Keratinocyte (primary cell): ENCODE data around the gene GOLGA5.

Experiments used
- CTCF ChIP-seq, 3 experiments: IDR thresholded peaks in 1 of 3; conservative IDR thresholded peaks in 1 of 3; optimal IDR thresholded peaks in 1 of 3; 2 replicates in 2 of 3; 3 replicates in 1 of 3; pipeline versions ENCODE3 to v1.5.1; 2011; ENCODE audit warnings: low read length in 3 of 3, mild to moderate bottlenecking in 3 of 3, moderate library complexity in 2 of 3, control low read depth in 1 of 3, inconsistent platforms in 1 of 3; ENCODE audit not compliant: insufficient read depth in 2 of 3; ENCODE audit errors: extremely low read depth in 1 of 3
- EZH2 ChIP-seq: IDR thresholded peaks from one replicate; pipeline ENCODE4 v1.6.1; 2012; ENCODE audit warnings: inconsistent platforms, mild to moderate bottlenecking, low read length, moderate library complexity

DNA sequence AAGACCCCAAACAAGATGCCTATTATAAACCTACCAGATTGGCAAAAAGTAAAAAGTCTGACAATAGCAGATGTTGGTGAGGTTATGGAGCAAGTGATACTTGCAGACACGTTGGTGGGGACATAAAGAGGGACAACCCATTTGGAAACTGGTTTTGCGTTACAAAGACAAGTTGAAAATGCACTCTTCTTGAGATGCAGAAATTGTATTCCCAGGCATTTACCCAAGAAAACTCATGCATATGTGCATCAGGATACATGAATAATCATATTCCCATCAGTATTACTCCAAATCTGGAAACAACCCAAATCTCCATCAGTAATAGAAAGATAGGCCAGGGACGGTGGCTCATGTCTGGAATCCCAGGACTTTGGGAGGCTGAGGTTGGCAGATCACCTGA, 12.8 kb upstream of the GOLGA5 start:
- TF ChIP-seq CTCF (optimal IDR thresholded peaks at IDR 0.05 in 1 of 3, IDR thresholded peaks at IDR 0.05 in 1 of 3, conservative IDR thresholded peaks at IDR 0.05 in 1 of 3; ENCODE audit: extremely low read depth in 1 of 3, insufficient read depth in 2 of 3, low read length in 3 of 3), result no peak
- TF ChIP-seq EZH2, result no peak
